IMR-90 (cell line): ENCODE measurements around the gene PLCXD1. TPM values are rescaled to one million over a fixed set of nuclear protein-coding genes. Genes with fewer than 3 reads are reported as not detected.
A peak's percentile ranks its signal among the peaks of the same experiment; 100 is the strongest.
"Not testable (repeated sequence)": the region's sequence is repeated elsewhere in the genome, so short reads cannot be mapped to it uniquely, and the experiment has no call there.

Experiments used
- ATAC-seq: fragments of 200-7000 bp; cut with Tn5 transposase; 2 replicates; pipeline ENCODE4 v1.9.1; 2020; ENCODE audit warnings: low read depth, mild to moderate bottlenecking, moderate library complexity
- BruUV-seq: library from RNA; stranded (reverse); fragments of 400-500 nt; replicated peaks from 2 replicates; lab custom pipeline; 2021; lab: Mats Ljungman, UMichigan
- CTCF ChIA-PET: fragments of 300-600 bp; formaldehyde crosslinking; extraction: SDS; loops from one replicate; lab custom pipeline; 2021; ENCODE audit warnings: antibody characterized with exemption; lab: Yijun Ruan, JAX
- POLR2A ChIA-PET: fragments of 300-600 bp; sonication (Branson Sonifier 250); formaldehyde crosslinking; loops from one replicate; lab custom pipeline; 2022; ENCODE audit warnings: antibody characterized with exemption; ENCODE audit not compliant: unreplicated experiment; lab: Charles Lee
- DNase-seq: peaks from one replicate; pipeline ENCODE4 v3.0.0; 2013
- H2AFZ ChIP-seq: replicated peaks from 2 replicates; pipeline ENCODE3; 2013; ENCODE audit warnings: low read length, mild to moderate bottlenecking; ENCODE audit not compliant: poor library complexity
- H2AK5ac ChIP-seq: 2 replicates; pipeline ENCODE4 v1.6.1; 2013; ENCODE audit warnings: low read depth, low read length, inconsistent platforms
- H2AK9ac ChIP-seq: replicated peaks from 2 replicates; pipeline ENCODE3; 2013; ENCODE audit warnings: mild to moderate bottlenecking, low read depth, low read length, moderate library complexity; ENCODE audit not compliant: poor library complexity
- H2BK120ac ChIP-seq: 2 replicates; pipeline ENCODE4 v1.6.1; 2013; ENCODE audit warnings: low read depth, low read length, inconsistent platforms
- H2BK15ac ChIP-seq: 3 replicates; pipeline ENCODE4 v1.6.1; 2013; ENCODE audit warnings: low read depth, low read length, inconsistent platforms
- H2BK20ac ChIP-seq: 2 replicates; pipeline ENCODE4 v1.6.1; 2013; ENCODE audit warnings: low read depth, mild to moderate bottlenecking, inconsistent platforms, low read length, moderate library complexity
- H2BK5ac ChIP-seq: 2 replicates; pipeline ENCODE4 v1.6.1; 2013; ENCODE audit warnings: mild to moderate bottlenecking, low read depth, low read length, inconsistent platforms; ENCODE audit not compliant: poor library complexity, severe bottlenecking
- H3K14ac ChIP-seq: replicated peaks from 2 replicates; pipeline ENCODE4 v1.6.1; 2013; ENCODE audit warnings: low read depth, low read length, inconsistent platforms
- H3K18ac ChIP-seq: 2 replicates; pipeline ENCODE4 v1.6.1; 2013; ENCODE audit warnings: low read depth, low read length, control low read depth
- H3K23ac ChIP-seq: 2 replicates; pipeline ENCODE4 v1.6.1; 2013; ENCODE audit warnings: low read depth, low read length, inconsistent platforms
- H3K27ac ChIP-seq: 2 replicates; pipeline ENCODE4 v1.5.1; 2013; ENCODE audit warnings: mild to moderate bottlenecking, control low read depth, low read length; ENCODE audit not compliant: insufficient read depth
- H3K27me3 ChIP-seq: 2 replicates; pipeline ENCODE4 v1.6.1; 2013; ENCODE audit warnings: low read length; ENCODE audit not compliant: control insufficient read depth, insufficient read depth
- H3K36me3 ChIP-seq: 2 replicates; pipeline ENCODE4 v1.6.1; 2013; ENCODE audit warnings: low read length, mixed read lengths; ENCODE audit not compliant: control insufficient read depth, insufficient read depth
- H3K4ac ChIP-seq: 2 replicates; pipeline ENCODE4 v1.6.1; 2013; ENCODE audit warnings: low read depth, low read length, inconsistent platforms
- H3K4me1 ChIP-seq: 2 replicates; pipeline ENCODE4 v1.6.1; 2013; ENCODE audit warnings: low read length, mixed read lengths; ENCODE audit not compliant: control insufficient read depth, insufficient read depth
- H3K4me2 ChIP-seq: 2 replicates; pipeline ENCODE4 v1.6.1; 2013; ENCODE audit warnings: low read depth, mild to moderate bottlenecking, control low read depth, low read length, moderate library complexity
- H3K4me3 ChIP-seq: 2 replicates; pipeline ENCODE4 v1.5.1; 2013; ENCODE audit warnings: low read depth, mild to moderate bottlenecking, control low read depth, low read length, moderate library complexity; ENCODE audit not compliant: insufficient read depth
- H3K56ac ChIP-seq: 2 replicates; pipeline ENCODE4 v1.6.1; 2013; ENCODE audit warnings: low read length, inconsistent platforms; ENCODE audit not compliant: insufficient read depth; ENCODE audit errors: extremely low read depth
- H3K79me1 ChIP-seq, 2 experiments: 2 replicates each; pipeline ENCODE4 v1.6.1; 2013; ENCODE audit warnings: low read length in 2 of 2, inconsistent platforms in 1 of 2, low read depth in 1 of 2
- H3K9ac ChIP-seq: 2 replicates; pipeline ENCODE4 v1.6.1; 2013; ENCODE audit warnings: low read depth, low read length, control low read depth
- H3K9me1 ChIP-seq: 2 replicates; pipeline ENCODE4 v1.6.1; 2013; ENCODE audit warnings: low read length, inconsistent platforms; ENCODE audit not compliant: insufficient read depth
- H3K9me3 ChIP-seq: 2 replicates; pipeline ENCODE4 v1.6.1; 2013; ENCODE audit warnings: low read length; ENCODE audit not compliant: control insufficient read depth, insufficient read depth
- H4K20me1 ChIP-seq: 2 replicates; pipeline ENCODE4 v1.6.1; 2013; ENCODE audit warnings: low read length, inconsistent platforms; ENCODE audit not compliant: insufficient read depth
- H4K5ac ChIP-seq: 2 replicates; pipeline ENCODE4 v1.6.1; 2013; ENCODE audit warnings: mild to moderate bottlenecking, low read depth, low read length, control low read depth
- H4K8ac ChIP-seq, 2 experiments: 2 replicates each; pipeline ENCODE4 v1.6.1; 2013; ENCODE audit warnings: low read depth in 2 of 2, low read length in 2 of 2, control low read depth in 1 of 2, inconsistent platforms in 1 of 2
- H4K91ac ChIP-seq: 2 replicates; pipeline ENCODE4 v1.6.1; 2013; ENCODE audit warnings: low read depth, low read length, inconsistent platforms; ENCODE audit not compliant: insufficient read depth
- CEBPB ChIP-seq: IDR thresholded peaks from 2 replicates; pipeline ENCODE4 v1.6.1; 2012; ENCODE audit warnings: low read depth, low read length, improper control_type of control experiment
- WGBS, 2 experiments: methylation state at CpG; one replicate each; pipeline versions ENCODE4 v1.1.5 to v1.1.7; 2013; ENCODE audit warnings: missing lambda C conversion rate in 2 of 2; ENCODE audit not compliant: insufficient read length in 1 of 2; ENCODE audit errors: extremely low coverage in 2 of 2; 5-methylcytosine and 5-hydroxymethylcytosine counted together
- dilution Hi-C: fragments of 300-500 bp; cut with HindIII; formaldehyde crosslinking; loops from one replicate; pipeline ENCODE4 v1.14.3; 2018; ENCODE audit warnings: low sequenced_read_pairs; ENCODE audit not compliant: unreplicated experiment
- in situ Hi-C: fragments of 300-500 bp; cut with MboI; formaldehyde crosslinking; loops from 3 replicates; pipeline ENCODE4 v1.14.3; 2019; ENCODE audit warnings: low sequenced_read_pairs, inconsistent platforms, mixed read lengths
- intact Hi-C: fragments of 100-400 bp; cut with micrococcal nuclease; formaldehyde crosslinking; loops from 2 replicates; pipeline ENCODE4 v1.10.0; 2022
- polyA plus RNA-seq, 3 experiments: library from polyadenylated mRNA; depleted of rRNA; stranded (reverse); fragments of >200 nt; gene quantifications; 2 replicates each; pipeline ENCODE4 v1.2.3, GENCODE V29; 2012; ENCODE audit warnings: low replicate concordance in 1 of 3
- total RNA-seq: library from RNA; depleted of rRNA; stranded (reverse); fragments of >200 nt; gene quantifications from 2 replicates; pipeline ENCODE4 v1.2.3, GENCODE V29; 2012

The PLCXD1 gene
- total and polyA plus RNA-seq, 2 of the 4 experiments (the other 2 are of a cell fraction): 16.7 to 17.7 TPM

- H3K14ac ChIP-seq, H4K5ac ChIP-seq, POLR2A ChIA-PET, CTCF ChIA-PET, H4K91ac ChIP-seq, H2BK120ac ChIP-seq, H2AK5ac ChIP-seq, H3K56ac ChIP-seq, H4K8ac ChIP-seq, H2AFZ ChIP-seq, intact Hi-C loops, in situ Hi-C loops, H3K27me3 ChIP-seq, ATAC-seq, BruUV-seq, H2BK5ac ChIP-seq, H2BK15ac ChIP-seq, H3K4ac ChIP-seq, H4K20me1 ChIP-seq, H3K4me3 ChIP-seq, DNase-seq, H3K9me3 ChIP-seq, H3K4me2 ChIP-seq, H3K9ac ChIP-seq, dilution Hi-C loops, H2AK9ac ChIP-seq, H3K18ac ChIP-seq, H2BK20ac ChIP-seq, H3K27ac ChIP-seq, H3K4me1 ChIP-seq: not testable (repeated sequence)
- peaks cover 21% of the 10 kb centered on the region for H3K36me3 ChIP-seq
- TF ChIP-seq CEBPB: 0 out of 2 replicates have a peak, but pooled peaks have one; percentile 4
- H3K79me1 ChIP-seq: peaks cover 13 to 34% of the 10 kb centered on the region in 2 experiments
- H3K9me1 ChIP-seq: peaks cover 11% of the 10 kb centered on the region
- 0 out of 2 replicates have a peak overlapping the region, but pooled peaks have one; percentile 27 for H3K23ac ChIP-seq
- WGBS, 2 experiments: no CpG with 5 or more reads among the region's 21 CpGs
Observed at GRCh38 chrX:282000-282681, 960 bp downstream of the PLCXD1 start.
